Astrocyte (in vitro differentiated cells and primary cell): Measurements from ENCODE around the gene GATB. TPM values are rescaled to one million over a fixed set of nuclear protein-coding genes. Genes with fewer than 3 reads are reported as not detected.

ENCODE experiments used
- DNase-seq: peaks from one replicate; pipeline ENCODE4 v3.0.0-alpha.2; 2010; ENCODE audit warnings: low read depth
- FAIRE-seq: peaks from 2 replicates; lab custom pipeline; 2011; peaks lifted over from hg19 to GRCh38; lab: Jason Lieb, UNC
- H2AFZ ChIP-seq: 2 replicates; pipeline ENCODE4 v1.6.0; 2012; ENCODE audit warnings: low read depth, low read length, inconsistent platforms
- H3K27ac ChIP-seq: 2 replicates; pipeline ENCODE4 v1.5.1; 2011; ENCODE audit warnings: low read depth, low read length, inconsistent platforms
- H3K27me3 ChIP-seq: 2 replicates; pipeline ENCODE4 v1.6.0; 2011; ENCODE audit warnings: low read length, inconsistent platforms; ENCODE audit not compliant: insufficient read depth
- H3K36me3 ChIP-seq: 2 replicates; pipeline ENCODE4 v1.5.1; 2011; ENCODE audit warnings: low read length, inconsistent platforms; ENCODE audit not compliant: insufficient read depth
- H3K4me1 ChIP-seq: 2 replicates; pipeline ENCODE4 v1.5.1; 2011; ENCODE audit warnings: low read length, inconsistent platforms; ENCODE audit not compliant: insufficient read depth
- H3K4me2 ChIP-seq: 2 replicates; pipeline ENCODE4 v1.6.0; 2012; ENCODE audit warnings: low read length, inconsistent platforms
- H3K4me3 ChIP-seq: 2 replicates; pipeline ENCODE4 v1.5.1; 2011; ENCODE audit warnings: low read depth, mild to moderate bottlenecking, low read length, inconsistent platforms; ENCODE audit not compliant: insufficient read depth
- H3K79me2 ChIP-seq: 2 replicates; pipeline ENCODE4 v1.6.0; 2012; ENCODE audit warnings: mild to moderate bottlenecking, low read length, inconsistent platforms; ENCODE audit not compliant: insufficient read depth
- H3K9ac ChIP-seq: 2 replicates; pipeline ENCODE4 v1.6.0; 2012; ENCODE audit warnings: mild to moderate bottlenecking, low read length, inconsistent platforms
- H3K9me3 ChIP-seq: 2 replicates; pipeline ENCODE4 v1.5.1; 2012; ENCODE audit warnings: low read depth, mild to moderate bottlenecking, low read length, inconsistent platforms; ENCODE audit not compliant: insufficient read depth
- H4K20me1 ChIP-seq: 2 replicates; pipeline ENCODE4 v1.6.0; 2012; ENCODE audit warnings: low read length, inconsistent platforms; ENCODE audit not compliant: insufficient read depth
- H3K27ac Mint-ChIP-seq: one replicate; pipeline ENCODE4 v1.8.0; 2021; ENCODE audit warnings: mild to moderate bottlenecking, mixed read lengths; ENCODE audit not compliant: unreplicated experiment
- H3K27me3 Mint-ChIP-seq: one replicate; pipeline ENCODE4 v1.8.0; 2021; ENCODE audit warnings: low read depth, mixed read lengths; ENCODE audit not compliant: unreplicated experiment
- H3K36me3 Mint-ChIP-seq: one replicate; pipeline ENCODE4 v1.8.0; 2021; ENCODE audit warnings: low read depth, mixed read lengths; ENCODE audit not compliant: unreplicated experiment
- H3K4me1 Mint-ChIP-seq: one replicate; pipeline ENCODE4 v1.8.0; 2021; ENCODE audit warnings: low read depth, mixed read lengths; ENCODE audit not compliant: unreplicated experiment
- H3K4me3 Mint-ChIP-seq: one replicate; pipeline ENCODE4 v1.8.0; 2021; ENCODE audit warnings: mild to moderate bottlenecking, moderate library complexity, mixed read lengths; ENCODE audit not compliant: unreplicated experiment
- H3K9me3 Mint-ChIP-seq: one replicate; pipeline ENCODE4 v1.8.0; 2021; ENCODE audit warnings: mild to moderate bottlenecking, mixed read lengths; ENCODE audit not compliant: unreplicated experiment
- CTCF ChIP-seq: IDR thresholded peaks from 2 replicates; pipeline ENCODE4 v1.5.1; 2011; ENCODE audit warnings: low read depth, mild to moderate bottlenecking, inconsistent platforms, low read length, moderate library complexity; ENCODE audit not compliant: insufficient read depth
- EZH2 ChIP-seq: IDR thresholded peaks from 2 replicates; pipeline ENCODE4 v1.6.1; 2012; ENCODE audit warnings: mild to moderate bottlenecking, low read length, inconsistent platforms; ENCODE audit not compliant: insufficient read depth
- total RNA-seq: library from RNA; stranded (reverse); gene quantifications from 2 replicates; pipeline ENCODE4 v1.2.1, GENCODE V29; 2021

Gene GATB
- total RNA-seq, 1 donor from 2014 or later: 20.8 TPM

- peak overlapping the region; percentile 66 for H3K4me2 ChIP-seq
- no peaks in the 10 kb centered on the region for H4K20me1 ChIP-seq
- H3K27ac ChIP-seq: peak overlapping the region; percentile 23
- H3K4me3 ChIP-seq: no peak overlapping the region
- H3K27ac Mint-ChIP-seq: peak overlapping the region; percentile 16
- H2AFZ ChIP-seq: no peak overlapping the region
- TF ChIP-seq CTCF (no peak), EZH2 (no peak)
- peaks cover 52% of the 10 kb centered on the region for H3K4me1 Mint-ChIP-seq
- peaks cover 42% of the 10 kb centered on the region for H3K4me1 ChIP-seq
- no peaks in the 10 kb centered on the region for H3K79me2 ChIP-seq
- H3K36me3 ChIP-seq: no peaks in the 10 kb centered on the region
- peak overlapping the region; percentile 37 for H3K9ac ChIP-seq
- no peaks in the 10 kb centered on the region for H3K9me3 ChIP-seq
- no peaks in the 10 kb centered on the region for H3K27me3 Mint-ChIP-seq
- DNase-seq (peak; percentile 77), FAIRE-seq (peak; percentile 49)
- peaks cover 2% of the 10 kb centered on the region for H3K9me3 Mint-ChIP-seq
- no peaks in the 10 kb centered on the region for H3K27me3 ChIP-seq
- no peaks in the 10 kb centered on the region for H3K36me3 Mint-ChIP-seq
- H3K4me3 Mint-ChIP-seq: peak overlapping the region; percentile 41
Measured at GRCh38 chr4:151690164-151690870, 70.5 kb downstream of the GATB start.

- FAIRE-seq (peak; percentile 32), DNase-seq (no peak)
- Histone ChIP-seq H2AFZ (no peak overlapping the region), H4K20me1 (no peaks in the 10 kb centered on the region), H3K79me2 (no peaks in the 10 kb centered on the region), H3K27ac (no peak overlapping the region), H3K4me1 (peaks cover 42% of the 10 kb centered on the region), H3K9me3 (no peaks in the 10 kb centered on the region), H3K9ac (peak overlapping the region; percentile 45), H3K36me3 (no peaks in the 10 kb centered on the region), H3K4me3 (no peak overlapping the region), H3K27me3 (peaks cover under 1% of the 10 kb centered on the region), H3K4me2 (peak overlapping the region; percentile 66)
- Mint-ChIP-seq H3K27ac (no peak overlapping the region), H3K4me1 (peaks cover 45% of the 10 kb centered on the region), H3K27me3 (no peaks in the 10 kb centered on the region), H3K36me3 (peaks cover 4% of the 10 kb centered on the region), H3K4me3 (no peak overlapping the region), H3K9me3 (no peaks in the 10 kb centered on the region)
- TF ChIP-seq EZH2: no peak
- TF ChIP-seq CTCF: no peak
Measured at GRCh38 chr4:151689211-151689991, 71.4 kb downstream of the GATB start.

- Histone ChIP-seq H3K4me1 (peaks cover 42% of the 10 kb centered on the region), H4K20me1 (no peaks in the 10 kb centered on the region), H3K4me2 (peak overlapping the region; percentile 48), H3K36me3 (no peaks in the 10 kb centered on the region), H3K4me3 (no peak overlapping the region), H3K9me3 (no peaks in the 10 kb centered on the region), H3K9ac (peak overlapping the region; percentile 45), H3K27ac (no peak overlapping the region), H2AFZ (no peak overlapping the region), H3K79me2 (no peaks in the 10 kb centered on the region), H3K27me3 (peaks cover 2% of the 10 kb centered on the region)
- no peak for TF ChIP-seq CTCF
- TF ChIP-seq EZH2: no peak
- H3K27ac Mint-ChIP-seq: peak overlapping the region; percentile 10
- peak overlapping the region; percentile 12 for H3K4me3 Mint-ChIP-seq
- no peak for DNase-seq
- H3K4me1 Mint-ChIP-seq: peaks cover 45% of the 10 kb centered on the region
- H3K9me3 Mint-ChIP-seq: no peaks in the 10 kb centered on the region
- H3K27me3 Mint-ChIP-seq: no peaks in the 10 kb centered on the region
- no peak for FAIRE-seq
- H3K36me3 Mint-ChIP-seq: peaks cover 9% of the 10 kb centered on the region
Measured at GRCh38 chr4:151688785-151689043, 72.1 kb downstream of the GATB start.
